Measurements from ENCODE around the gene PAEP.
"Not testable (repeated sequence)": the region's sequence is repeated elsewhere in the genome, so short reads cannot be mapped to it uniquely, and the experiment has no call there.

PAEP gene

GRCh38 chr9:135561391-135562234 is at the start of gene PAEP:
PAEP (plus strand) TSS chr9:135561756.
- DNase-seq, result no peak

- no peak for DNase-seq
Observed at GRCh38 chr9:135512241-135512603, 49.3 kb upstream of the PAEP start.

- DNase-seq, result no peak
Observed at GRCh38 chr9:135512904-135513303, 48.7 kb upstream of the PAEP start.

- DNase-seq, result no peak
Observed at GRCh38 chr9:135513351-135513846, 48.2 kb upstream of the PAEP start.

GRCh38 chr9:135513906-135514305 is 47.6 kb upstream of the PAEP start:
- DNase-seq, result not testable (repeated sequence)

- no peak for DNase-seq
Observed at GRCh38 chr9:135514342-135515082, 47.0 kb upstream of the PAEP start.

GRCh38 chr9:135515083-135515951 is 46.2 kb upstream of the PAEP start:
- DNase-seq, result no peak

GRCh38 chr9:135516132-135516860 is 45.3 kb upstream of the PAEP start:
- no peak for DNase-seq

GRCh38 chr9:135517407-135517822 is 44.1 kb upstream of the PAEP start:
- no peak for DNase-seq

GRCh38 chr9:135519179-135519971 is 42.2 kb upstream of the PAEP start:
- no peak for DNase-seq

- DNase-seq, result no peak
Observed at GRCh38 chr9:135520916-135521607, 40.5 kb upstream of the PAEP start, which contains the start of gene LCN1. LCN1 (plus strand) TSS chr9:135521440; CDS start chr9:135521498, 58 bp downstream.

GRCh38 chr9:135521608-135522095 is 39.9 kb upstream of the PAEP start:
- DNase-seq, result no peak

GRCh38 chr9:135522137-135522877 is 39.2 kb upstream of the PAEP start:
- DNase-seq, result no peak

- no peak for DNase-seq
Observed at GRCh38 chr9:135522931-135523330, 38.6 kb upstream of the PAEP start.

- no peak for DNase-seq
Observed at GRCh38 chr9:135523521-135524129, 37.9 kb upstream of the PAEP start.

GRCh38 chr9:135524130-135524861 is 37.3 kb upstream of the PAEP start:
- DNase-seq, result no peak

GRCh38 chr9:135525241-135526088 is 36.1 kb upstream of the PAEP start:
- DNase-seq, result no peak
